Measurements from ENCODE around the gene EEIG1. TPM values are rescaled to one million over a fixed set of nuclear protein-coding genes. Genes with fewer than 3 reads are reported as not detected.

EEIG1 gene
- total and polyA plus RNA-seq, 8 donors: 25.4 to 85.4 (median 62.1) TPM

DNA sequence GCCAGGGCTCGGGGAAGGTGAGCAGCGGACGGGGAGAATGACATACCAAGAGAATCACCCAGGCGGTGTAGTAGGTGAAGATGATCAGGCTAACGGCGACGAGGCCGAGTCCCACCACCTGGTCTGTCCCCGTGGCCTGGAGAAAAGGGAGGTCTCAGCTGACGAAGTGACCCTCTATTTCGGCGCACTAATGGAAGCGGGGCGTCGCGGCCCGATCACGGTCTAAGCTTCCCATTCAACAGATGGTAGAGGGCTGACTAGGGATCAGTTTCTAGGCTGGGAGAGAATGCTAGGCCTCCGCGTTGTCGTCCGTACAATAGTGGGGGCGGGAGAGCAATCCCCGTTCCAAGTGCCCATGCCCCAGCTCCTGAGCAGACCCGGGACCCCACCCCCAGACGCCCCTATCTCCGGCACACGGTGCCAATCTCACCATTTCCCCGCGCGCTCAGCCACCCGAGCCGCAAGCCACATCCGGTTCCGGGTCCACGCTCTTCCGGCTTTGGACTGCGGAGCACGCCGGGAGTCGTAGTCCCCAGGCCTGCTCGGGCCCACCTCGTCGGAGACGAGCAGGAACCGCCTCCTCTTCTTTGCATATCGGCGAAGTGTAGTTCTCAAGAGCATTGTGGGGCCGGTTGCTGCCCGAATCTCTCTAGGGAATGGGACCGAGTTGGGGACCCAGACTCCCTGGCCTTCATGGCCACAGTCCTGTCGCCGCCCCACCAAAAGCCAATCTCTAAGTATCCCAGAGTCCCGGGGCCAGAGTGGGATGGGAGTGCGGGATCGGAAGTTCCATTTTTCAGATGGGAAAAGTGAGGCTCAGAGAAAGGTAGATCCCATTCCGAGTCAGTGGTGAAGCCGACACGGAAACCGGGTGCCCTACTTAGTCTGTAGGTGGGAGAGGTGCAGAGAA, 43.1 kb downstream of the EEIG1 start, which contains the start of gene DPM2:
Gene DPM2 (minus strand): TSS at position 467 of the 910 bp plus-strand sequence. CDS start 34 bp downstream, at position 433.
- H3K36me3 ChIP-seq: peaks cover 0 to 8% (median 5%) of the 10 kb centered on the region in 3 donors
- intact Hi-C loops (cut with DNase I): no loop called here
- peak within 1 kb of the TSS; percentile 40 to 95 (median 58) for H3K4me3 ChIP-seq
- FAIRE-seq: no peak
- ATAC-seq: peak; percentile 85 to 93 (median 91)
- peaks cover 7 to 11% (median 10%) of the 10 kb centered on the region in 3 donors for H3K4me1 ChIP-seq
- WGBS, 2 donors: 7 to 9% methylated on average over 60 of the region's 60 CpGs
- DNase-seq: peak; percentile 69 to 90 (median 78)
- no peak for TF ChIP-seq CTCF (IDR thresholded peaks at IDR 0.05)
- H3K27ac ChIP-seq: peak within 1 kb of the TSS in 1 of 4 donors; percentile 8
- H3K27me3 ChIP-seq: no peaks in the 10 kb centered on the region
- H3K9me3 ChIP-seq: no peaks in the 10 kb centered on the region

DNA sequence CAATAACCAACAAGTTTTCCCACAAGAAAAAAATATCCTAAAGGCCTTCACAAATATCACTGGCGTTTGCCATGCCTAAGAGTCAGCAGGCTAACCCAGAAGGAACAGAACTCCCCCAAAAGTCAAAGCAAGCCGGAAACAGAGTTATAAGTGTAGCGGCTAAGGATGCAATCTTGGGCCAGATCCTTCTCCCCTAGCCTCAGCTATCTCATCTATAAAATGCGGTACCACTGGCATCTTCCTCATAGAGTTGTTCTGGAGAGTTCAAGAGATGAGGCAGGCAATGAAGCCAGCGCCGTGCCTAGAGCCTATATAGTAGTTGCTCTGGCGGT, 43.8 kb downstream of the EEIG1 start:
- Histone ChIP-seq H3K4me3 (peak overlapping the region; percentile 40 to 95 (median 58)), H3K27ac (no peak overlapping the region), H3K27me3 (no peaks in the 10 kb centered on the region), H3K4me1 (peaks cover 7 to 11% (median 10%) of the 10 kb centered on the region in 3 donors), H3K9me3 (no peaks in the 10 kb centered on the region), H3K36me3 (peaks cover 0 to 2% (median 1%) of the 10 kb centered on the region in 3 donors)
- no peak for DNase-seq
- TF ChIP-seq CTCF (IDR thresholded peaks at IDR 0.05): no peak
- no peak for ATAC-seq
- no peak for FAIRE-seq
- intact Hi-C loops (cut with DNase I): no loop called here
- 5 to 9% methylated on average over 7 of the region's 7 CpGs for WGBS, 2 donors

DNA sequence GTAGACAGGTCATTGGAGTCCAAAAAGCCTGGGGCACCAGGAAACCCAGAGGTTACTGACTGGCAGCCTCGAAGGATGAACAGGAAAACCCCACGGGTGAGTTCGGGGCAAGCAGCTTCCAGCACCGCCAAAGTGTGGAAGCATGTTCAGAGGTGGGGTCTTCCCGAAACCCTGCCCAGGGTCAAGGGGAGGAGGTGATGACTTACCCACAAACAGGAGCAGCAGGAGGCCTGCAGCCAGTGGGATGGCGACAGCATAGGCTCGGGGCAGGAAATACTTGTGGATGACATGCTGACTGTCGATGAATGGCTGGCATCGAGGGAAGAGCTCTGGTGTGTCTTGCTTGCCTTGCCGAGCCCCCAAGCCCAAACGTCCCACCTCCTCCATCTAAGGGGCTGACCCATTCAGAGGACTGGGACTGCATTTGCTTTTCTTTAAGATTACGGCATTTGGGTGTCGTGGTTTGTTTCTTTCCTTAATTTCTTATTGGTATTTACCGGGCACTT, 44.4 kb downstream of the EEIG1 start:
- no peak for TF ChIP-seq CTCF (IDR thresholded peaks at IDR 0.05)
- FAIRE-seq (no peak), ATAC-seq (no peak), DNase-seq (peak in 2 of 6 donors; percentile 18 to 32)
- 69 to 76% methylated on average over 14 of the region's 14 CpGs for WGBS, 2 donors
- intact Hi-C loops (cut with DNase I): no loop called here
- Histone ChIP-seq H3K4me3 (peak overlapping the region in 2 of 4 donors; percentile 60 to 95), H3K9me3 (no peaks in the 10 kb centered on the region), H3K36me3 (no peaks in the 10 kb centered on the region), H3K4me1 (peaks cover 7 to 12% (median 10%) of the 10 kb centered on the region in 3 donors), H3K27me3 (no peaks in the 10 kb centered on the region), H3K27ac (no peak overlapping the region)

DNA sequence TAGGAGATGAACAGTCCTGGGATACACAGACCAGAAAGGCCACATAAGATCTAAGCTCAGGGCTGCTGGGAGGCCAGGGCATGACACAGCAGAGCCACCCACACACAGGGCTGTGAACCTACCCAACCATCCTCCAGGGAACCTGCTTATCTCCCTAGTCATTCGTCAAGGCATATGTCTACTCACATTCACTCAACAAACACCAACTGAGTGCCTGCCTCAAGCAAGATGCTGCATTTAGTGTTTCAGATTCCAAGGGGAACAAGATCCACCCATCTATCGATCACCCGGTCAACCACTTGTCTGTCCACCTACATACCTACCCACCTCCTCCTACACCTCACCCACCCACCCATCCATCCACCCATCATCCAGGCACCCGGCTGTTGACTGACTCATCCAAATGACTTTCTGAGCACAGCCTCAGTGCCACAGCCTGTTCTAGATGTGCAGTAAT, 45.0 kb downstream of the EEIG1 start:
- TF ChIP-seq CTCF (IDR thresholded peaks at IDR 0.05): no peak
- no peaks in the 10 kb centered on the region for H3K36me3 ChIP-seq
- no peak for FAIRE-seq
- DNase-seq: peak in 2 of 6 donors; percentile 8 to 19
- H3K4me3 ChIP-seq: peak overlapping the region in 1 of 4 donors; percentile 95
- intact Hi-C loops (cut with DNase I): no loop called here
- ATAC-seq: no peak
- H3K27me3 ChIP-seq: no peaks in the 10 kb centered on the region
- 67 to 73% methylated on average over 4 of the region's 4 CpGs for WGBS, 2 donors
- H3K4me1 ChIP-seq: peaks cover 7 to 17% (median 10%) of the 10 kb centered on the region in 3 donors
- no peak overlapping the region for H3K27ac ChIP-seq
- no peaks in the 10 kb centered on the region for H3K9me3 ChIP-seq

All from pancreas (tissue), 10 donors.